SK-N-MC (cell line): ENCODE measurements around the gene SLC41A3.

Experiments used
- DNase-seq: peaks from one replicate; pipeline ENCODE4 v3.0.0-alpha.2; 2011; ENCODE audit warnings: low read depth, low spot score
- H3K27ac ChIP-seq: fragments of 200-600 bp; sonication (generic); 2 replicates; pipeline ENCODE4 v1.5.1; 2016; ENCODE audit warnings: mixed run types
- H3K36me3 ChIP-seq: fragments of 200-600 bp; sonication (generic); 2 replicates; pipeline ENCODE4 v1.6.1; 2017; ENCODE audit warnings: antibody characterized with exemption, low read length, mixed read lengths; ENCODE audit not compliant: insufficient read depth
- H3K4me3 ChIP-seq: fragments of 200-600 bp; sonication (generic); 2 replicates; pipeline ENCODE4 v1.5.1; 2016
- H3K9ac ChIP-seq: fragments of 200-600 bp; sonication (generic); 2 replicates; pipeline ENCODE4 v1.8.0; 2017; ENCODE audit warnings: mixed run types, mixed read lengths; ENCODE audit not compliant: insufficient read length
- H3K9me3 ChIP-seq: fragments of 200-600 bp; sonication (generic); 2 replicates; pipeline ENCODE4 v1.6.1; 2017; ENCODE audit warnings: low read depth, mild to moderate bottlenecking, antibody characterized with exemption, low read length, moderate library complexity, mixed read lengths
- EZH2 ChIP-seq: fragments of 200-600 bp; sonication (generic); IDR thresholded peaks from one replicate; pipeline ENCODE4 v1.6.1; 2017; ENCODE audit warnings: antibody characterized with exemption
- FOXP2 ChIP-seq: optimal IDR thresholded peaks from 2 replicates; pipeline ENCODE3; 2011; ENCODE audit warnings: mild to moderate bottlenecking, moderate library complexity; ENCODE audit not compliant: insufficient read depth; ENCODE audit errors: extremely low read length, control extremely low read depth
- POLR2AphosphoS5 ChIP-seq: IDR thresholded peaks from 2 replicates; pipeline ENCODE4 v1.6.1; 2012; ENCODE audit warnings: mild to moderate bottlenecking, low read depth, low read length, borderline replicate concordance

The SLC41A3 gene

GRCh38 chr3:126129398-126129891, 45.5 kb upstream of the SLC41A3 start:
- DNase-seq, result no peak
- no peaks in the 10 kb centered on the region for H3K9me3 ChIP-seq
- no peak overlapping the region for H3K27ac ChIP-seq
- no peaks in the 10 kb centered on the region for H3K36me3 ChIP-seq
- H3K9ac ChIP-seq, result no peak overlapping the region
- TF ChIP-seq POLR2AphosphoS5 (no peak), EZH2 (no peak)
- H3K4me3 ChIP-seq, result no peak overlapping the region

GRCh38 chr3:126128504-126129397, 44.8 kb upstream of the SLC41A3 start:
- Histone ChIP-seq H3K27ac (no peak overlapping the region), H3K36me3 (no peaks in the 10 kb centered on the region), H3K4me3 (no peak overlapping the region), H3K9me3 (no peaks in the 10 kb centered on the region), H3K9ac (no peak overlapping the region)
- no peak for DNase-seq
- TF ChIP-seq EZH2, result no peak
- no peak for TF ChIP-seq FOXP2
- no peak for TF ChIP-seq POLR2AphosphoS5

- DNase-seq, result no peak
- H3K27ac ChIP-seq, result no peak overlapping the region
- no peak for TF ChIP-seq FOXP2
- no peak for TF ChIP-seq POLR2AphosphoS5
- TF ChIP-seq EZH2, result no peak
- no peaks in the 10 kb centered on the region for H3K9me3 ChIP-seq
- H3K9ac ChIP-seq, result no peak overlapping the region
- H3K4me3 ChIP-seq, result no peak overlapping the region
- no peaks in the 10 kb centered on the region for H3K36me3 ChIP-seq
These were observed 44.0 kb upstream of the SLC41A3 start for GRCh38 chr3:126127904-126128303.

GRCh38 chr3:126127452-126127851, 43.5 kb upstream of the SLC41A3 start:
- DNase-seq, result no peak
- Histone ChIP-seq H3K9ac (no peak overlapping the region), H3K4me3 (no peak overlapping the region), H3K36me3 (no peaks in the 10 kb centered on the region), H3K27ac (no peak overlapping the region), H3K9me3 (no peaks in the 10 kb centered on the region)
- TF ChIP-seq FOXP2 (no peak), POLR2AphosphoS5 (no peak), EZH2 (no peak)

- H3K36me3 ChIP-seq, result no peaks in the 10 kb centered on the region
- no peak overlapping the region for H3K27ac ChIP-seq
- TF ChIP-seq FOXP2, result no peak
- TF ChIP-seq POLR2AphosphoS5, result no peak
- no peak for TF ChIP-seq EZH2
- no peaks in the 10 kb centered on the region for H3K9me3 ChIP-seq
- H3K9ac ChIP-seq, result no peak overlapping the region
- DNase-seq, result no peak
- H3K4me3 ChIP-seq, result no peak overlapping the region
These were observed 43.0 kb upstream of the SLC41A3 start for GRCh38 chr3:126126811-126127431.

- TF ChIP-seq EZH2, result no peak
- no peak for TF ChIP-seq FOXP2
- TF ChIP-seq POLR2AphosphoS5, result no peak
- Histone ChIP-seq H3K9me3 (no peaks in the 10 kb centered on the region), H3K9ac (no peak overlapping the region), H3K4me3 (no peak overlapping the region), H3K36me3 (no peaks in the 10 kb centered on the region), H3K27ac (no peak overlapping the region)
- DNase-seq, result no peak
These were observed 42.4 kb upstream of the SLC41A3 start for GRCh38 chr3:126126286-126126685.

- TF ChIP-seq FOXP2 (no peak), EZH2 (no peak), POLR2AphosphoS5 (no peak)
- Histone ChIP-seq H3K36me3 (no peaks in the 10 kb centered on the region), H3K9ac (no peak overlapping the region), H3K27ac (no peak overlapping the region), H3K4me3 (no peak overlapping the region), H3K9me3 (no peaks in the 10 kb centered on the region)
- no peak for DNase-seq
These were observed 41.9 kb upstream of the SLC41A3 start for GRCh38 chr3:126125781-126126251.

- TF ChIP-seq POLR2AphosphoS5, result no peak
- TF ChIP-seq EZH2, result no peak
- no peak for TF ChIP-seq FOXP2
- no peaks in the 10 kb centered on the region for H3K9me3 ChIP-seq
- H3K9ac ChIP-seq, result no peak overlapping the region
- no peaks in the 10 kb centered on the region for H3K36me3 ChIP-seq
- no peak for DNase-seq
- no peak overlapping the region for H3K27ac ChIP-seq
- H3K4me3 ChIP-seq, result no peak overlapping the region
These were observed 41.4 kb upstream of the SLC41A3 start for GRCh38 chr3:126125341-126125740.

- no peak overlapping the region for H3K4me3 ChIP-seq
- no peak for DNase-seq
- no peak for TF ChIP-seq POLR2AphosphoS5
- no peak for TF ChIP-seq EZH2
- no peak for TF ChIP-seq FOXP2
- H3K27ac ChIP-seq, result no peak overlapping the region
- no peaks in the 10 kb centered on the region for H3K9me3 ChIP-seq
- H3K9ac ChIP-seq, result no peak overlapping the region
- H3K36me3 ChIP-seq, result no peaks in the 10 kb centered on the region
These were observed 41.0 kb upstream of the SLC41A3 start for GRCh38 chr3:126124896-126125295.
